Neuronal stem cell (in vitro differentiated cells): Measurements from ENCODE around the gene FBXO47.
A peak's percentile ranks its signal among the peaks of the same experiment; 100 is the strongest.

Experiments
- DNase-seq: peaks from one replicate; pipeline ENCODE4 v3.0.0-alpha.2; 2013; ENCODE audit warnings: low spot score
- H2AFZ ChIP-seq: one replicate; pipeline ENCODE4 v1.6.1; 2013; ENCODE audit warnings: mild to moderate bottlenecking, low read length, inconsistent platforms
- H2AK5ac ChIP-seq: 2 replicates; pipeline ENCODE4 v1.6.1; 2013; ENCODE audit warnings: low read depth, mild to moderate bottlenecking, inconsistent platforms, low read length, moderate library complexity, mixed read lengths
- H2BK120ac ChIP-seq: 2 replicates; pipeline ENCODE4 v1.6.1; 2013; ENCODE audit warnings: low read depth, mild to moderate bottlenecking, inconsistent platforms, low read length, moderate library complexity, mixed read lengths
- H2BK12ac ChIP-seq: one replicate; pipeline ENCODE4 v1.6.1; 2013; ENCODE audit warnings: low read length, inconsistent platforms
- H2BK15ac ChIP-seq: 2 replicates; pipeline ENCODE4 v1.6.1; 2013; ENCODE audit warnings: mild to moderate bottlenecking, low read length, inconsistent platforms, mixed read lengths
- H2BK5ac ChIP-seq: one replicate; pipeline ENCODE4 v1.6.1; 2013; ENCODE audit warnings: inconsistent platforms, mild to moderate bottlenecking, low read length, moderate library complexity
- H3K14ac ChIP-seq: one replicate; pipeline ENCODE4 v1.6.1; 2013; ENCODE audit warnings: low read length, inconsistent platforms
- H3K18ac ChIP-seq: 2 replicates; pipeline ENCODE4 v1.6.1; 2013; ENCODE audit warnings: low read length, inconsistent platforms
- H3K23ac ChIP-seq: 2 replicates; pipeline ENCODE4 v1.6.1; 2013; ENCODE audit warnings: low read depth, mild to moderate bottlenecking, mixed read lengths, low read length, inconsistent platforms; ENCODE audit not compliant: poor library complexity
- H3K27ac ChIP-seq: replicated peaks from 3 replicates; pipeline ENCODE4 v1.5.1; 2013; ENCODE audit warnings: low read length, inconsistent platforms
- H3K27me3 ChIP-seq, 3 experiments: 2 replicates each; pipeline ENCODE4 v1.6.1; 2013; ENCODE audit warnings: low read length in 3 of 3, mild to moderate bottlenecking in 2 of 3, inconsistent platforms in 1 of 3, low read depth in 1 of 3, mixed read lengths in 1 of 3, moderate library complexity in 1 of 3; ENCODE audit not compliant: control insufficient read depth in 3 of 3, insufficient read depth in 3 of 3
- H3K36me3 ChIP-seq, 2 donors: replicated peaks in 1 of 2; 2 replicates each; pipeline ENCODE4 v1.6.1; 2013; ENCODE audit warnings: low read length in 2 of 2; ENCODE audit not compliant: control insufficient read depth in 2 of 2, insufficient read depth in 2 of 2
- H3K4ac ChIP-seq: 2 replicates; pipeline ENCODE4 v1.6.1; 2013; ENCODE audit warnings: inconsistent platforms, mild to moderate bottlenecking, low read length, moderate library complexity
- H3K4me1 ChIP-seq, 2 donors: 1 replicate in 1 of 2; 2 replicates in 1 of 2; pipeline ENCODE4 v1.6.1; 2013; ENCODE audit warnings: low read length in 2 of 2, low read depth in 1 of 2; ENCODE audit not compliant: control insufficient read depth in 2 of 2, insufficient read depth in 1 of 2
- H3K4me2 ChIP-seq: one replicate; pipeline ENCODE4 v1.6.1; 2013; ENCODE audit warnings: mild to moderate bottlenecking, low read length, inconsistent platforms; ENCODE audit not compliant: insufficient read depth, poor library complexity, severe bottlenecking
- H3K4me3 ChIP-seq, 2 donors: 2 replicates each; pipeline ENCODE4 v1.5.1; 2013; ENCODE audit warnings: low read length in 2 of 2, mild to moderate bottlenecking in 2 of 2, inconsistent platforms in 1 of 2, moderate library complexity in 1 of 2
- H3K79me1 ChIP-seq: one replicate; pipeline ENCODE4 v1.6.1; 2013; ENCODE audit warnings: low read depth, mild to moderate bottlenecking, inconsistent platforms, low read length, moderate library complexity
- H3K9ac ChIP-seq: one replicate; pipeline ENCODE4 v1.6.1; 2013; ENCODE audit warnings: mild to moderate bottlenecking, low read depth, low read length, inconsistent platforms; ENCODE audit not compliant: poor library complexity
- H3K9me3 ChIP-seq, 2 donors: replicated peaks in 1 of 2; 2 replicates each; pipeline versions ENCODE3 to v1.6.1; 2013; ENCODE audit warnings: low read length in 2 of 2, mild to moderate bottlenecking in 2 of 2, inconsistent platforms in 1 of 2, low read depth in 1 of 2, mixed read lengths in 1 of 2, moderate library complexity in 1 of 2; ENCODE audit not compliant: control insufficient read depth in 2 of 2, insufficient read depth in 1 of 2
- H4K8ac ChIP-seq: one replicate; pipeline ENCODE4 v1.6.1; 2013; ENCODE audit warnings: low read depth, mild to moderate bottlenecking, inconsistent platforms, low read length, moderate library complexity
- H4K91ac ChIP-seq: one replicate; pipeline ENCODE4 v1.6.1; 2013; ENCODE audit warnings: low read length, low read depth, mild to moderate bottlenecking, inconsistent platforms; ENCODE audit not compliant: poor library complexity
- WGBS, 2 donors: extraction: QIAGEN DNeasy Blood & Tissue Kit; methylation state at CpG; one replicate each; pipeline ENCODE4 v1.1.7; 2013; ENCODE audit warnings: missing lambda C conversion rate in 2 of 2, mixed read lengths in 1 of 2; ENCODE audit not compliant: insufficient read length in 2 of 2, insufficient replicate concordance in 1 of 2; ENCODE audit errors: extremely low coverage in 2 of 2; 5-methylcytosine and 5-hydroxymethylcytosine counted together

The FBXO47 gene

DNA sequence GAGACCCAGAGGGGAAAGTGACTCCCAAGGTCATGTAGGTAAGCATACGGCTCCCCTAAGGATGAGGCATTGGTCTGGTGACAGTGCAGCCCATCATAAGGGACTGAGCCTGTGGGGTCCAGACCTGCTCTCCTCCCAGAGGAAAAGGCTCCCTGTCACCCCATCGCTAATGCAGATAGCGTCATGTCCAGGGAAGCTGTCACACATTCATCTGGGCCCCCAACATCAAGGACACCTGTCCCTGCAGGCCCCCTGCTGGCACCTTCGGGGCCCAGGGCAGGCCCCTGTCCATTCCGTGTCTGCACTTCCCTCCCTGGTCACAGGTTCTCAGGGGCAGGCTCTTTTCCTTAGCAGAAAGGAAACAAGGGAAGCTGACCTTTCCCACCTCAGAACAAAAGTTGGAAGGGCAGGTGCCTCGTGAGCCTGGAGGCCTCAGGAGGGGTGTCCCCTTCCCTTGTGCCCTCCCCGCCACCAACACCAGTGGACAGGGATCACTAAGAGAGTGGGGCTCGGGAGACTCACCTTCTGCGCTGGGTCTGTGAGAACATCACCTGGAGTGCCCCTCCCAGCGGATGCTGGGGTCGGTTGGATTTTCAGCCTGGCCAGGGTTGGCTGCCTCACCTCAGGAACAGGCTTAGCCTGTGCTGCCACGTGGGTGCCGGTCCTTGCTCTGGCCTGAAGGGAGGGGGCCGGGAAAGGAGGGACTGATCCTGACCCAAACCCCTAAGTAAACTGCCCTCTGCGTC is 59.1 kb downstream of the FBXO47 start:
- Histone ChIP-seq H3K36me3 (peaks cover 7 to 62% of the 10 kb centered on the region in 2 donors), H3K79me1 (peaks cover 6% of the 10 kb centered on the region), H3K9me3 (no peaks in the 10 kb centered on the region), H3K23ac (peak overlapping the region; percentile 78), H4K91ac (no peak overlapping the region), H2AFZ (no peak overlapping the region), H4K8ac (no peak overlapping the region), H2BK5ac (no peak overlapping the region), H3K18ac (peak overlapping the region; percentile 11), H2BK12ac (no peak overlapping the region), H3K4me2 (no peak overlapping the region), H3K27me3 (no peaks in the 10 kb centered on the region), H2BK120ac (no peak overlapping the region), H3K27ac (no peak overlapping the region), H3K4me3 (no peak overlapping the region), H3K4ac (no peak overlapping the region), H3K4me1 (peaks cover 0 to 7% of the 10 kb centered on the region in 2 donors), H3K14ac (no peak overlapping the region), H3K9ac (no peak overlapping the region), H2AK5ac (peak overlapping the region; percentile 20), H2BK15ac (no peak overlapping the region)
- DNase-seq = no peak
- WGBS, 2 donors = no CpG with 5 or more reads among the region's 15 CpGs

- H2BK12ac ChIP-seq = no peak overlapping the region
- WGBS, 2 donors = no CpG with 5 or more reads among the region's 7 CpGs
- H3K27ac ChIP-seq = no peak overlapping the region
- H2AK5ac ChIP-seq = peak overlapping the region; percentile 29
- H3K18ac ChIP-seq = peak overlapping the region; percentile 80
- DNase-seq = no peak
- H2BK120ac ChIP-seq = no peak overlapping the region
- H3K9ac ChIP-seq = no peak overlapping the region
- H2BK5ac ChIP-seq = no peak overlapping the region
- no peak overlapping the region for H3K23ac ChIP-seq
- peaks cover 5% of the 10 kb centered on the region for H3K79me1 ChIP-seq
- H2AFZ ChIP-seq = no peak overlapping the region
- H3K14ac ChIP-seq = no peak overlapping the region
- H2BK15ac ChIP-seq = no peak overlapping the region
- no peaks in the 10 kb centered on the region for H3K9me3 ChIP-seq
- no peak overlapping the region for H4K91ac ChIP-seq
- H3K27me3 ChIP-seq = no peaks in the 10 kb centered on the region
- no peak overlapping the region for H3K4me3 ChIP-seq
- H3K4me1 ChIP-seq = peaks cover 0 to 7% of the 10 kb centered on the region in 2 donors
- no peak overlapping the region for H3K4me2 ChIP-seq
- H4K8ac ChIP-seq = no peak overlapping the region
- peaks cover 7 to 56% of the 10 kb centered on the region in 2 donors for H3K36me3 ChIP-seq
- H3K4ac ChIP-seq = no peak overlapping the region
Observed at GRCh38 chr17:38906460-38907228, 60.6 kb downstream of the FBXO47 start.

DNA sequence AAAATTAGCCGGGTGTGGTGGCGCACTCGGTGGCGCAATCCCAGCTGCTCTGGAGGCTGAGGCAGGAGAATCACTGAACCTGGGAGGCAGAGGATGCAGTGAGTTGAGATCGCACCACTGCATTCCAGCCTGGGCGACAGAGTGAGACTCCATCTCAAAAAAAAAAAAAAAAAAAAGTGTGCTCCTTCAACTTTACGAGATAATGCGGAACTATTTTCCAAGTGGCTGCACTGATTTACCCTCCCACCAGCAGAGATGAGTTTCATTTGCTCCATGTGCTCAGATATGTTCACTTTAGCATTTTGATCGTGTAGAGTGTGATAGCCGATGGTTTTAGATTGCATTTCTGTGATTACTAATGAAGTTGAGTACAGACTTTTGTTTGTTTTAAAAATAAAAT is 61.8 kb downstream of the FBXO47 start:
- H3K4ac ChIP-seq = no peak overlapping the region
- peaks cover 7 to 58% of the 10 kb centered on the region in 2 donors for H3K36me3 ChIP-seq
- H3K4me1 ChIP-seq = peaks cover 4 to 17% of the 10 kb centered on the region in 2 donors
- H3K4me3 ChIP-seq = no peak overlapping the region
- no peak overlapping the region for H3K27ac ChIP-seq
- no peak overlapping the region for H2BK5ac ChIP-seq
- H3K18ac ChIP-seq = no peak overlapping the region
- no peak overlapping the region for H2BK15ac ChIP-seq
- WGBS, 2 donors = no CpG with 5 or more reads among the region's 10 CpGs
- no peak overlapping the region for H3K14ac ChIP-seq
- no peak overlapping the region for H3K9ac ChIP-seq
- H2AFZ ChIP-seq = no peak overlapping the region
- no peak overlapping the region for H3K4me2 ChIP-seq
- H4K91ac ChIP-seq = no peak overlapping the region
- H3K27me3 ChIP-seq = no peaks in the 10 kb centered on the region
- H2BK12ac ChIP-seq = no peak overlapping the region
- H3K23ac ChIP-seq = no peak overlapping the region
- DNase-seq = no peak
- no peak overlapping the region for H2BK120ac ChIP-seq
- H2AK5ac ChIP-seq = no peak overlapping the region
- H4K8ac ChIP-seq = no peak overlapping the region
- peaks cover 4% of the 10 kb centered on the region for H3K79me1 ChIP-seq
- H3K9me3 ChIP-seq = no peaks in the 10 kb centered on the region

- Histone ChIP-seq H2BK12ac (no peak overlapping the region), H4K91ac (no peak overlapping the region), H3K27me3 (no peaks in the 10 kb centered on the region), H2BK15ac (no peak overlapping the region), H3K14ac (no peak overlapping the region), H3K18ac (no peak overlapping the region), H4K8ac (no peak overlapping the region), H3K9ac (no peak overlapping the region), H2BK120ac (no peak overlapping the region), H2AK5ac (no peak overlapping the region), H3K4ac (no peak overlapping the region), H3K27ac (no peak overlapping the region), H3K9me3 (no peaks in the 10 kb centered on the region), H3K79me1 (peaks cover 4% of the 10 kb centered on the region), H3K4me3 (no peak overlapping the region), H3K4me1 (peaks cover 4 to 17% of the 10 kb centered on the region in 2 donors), H2AFZ (no peak overlapping the region), H3K36me3 (peaks cover 7 to 59% of the 10 kb centered on the region in 2 donors), H3K23ac (no peak overlapping the region), H3K4me2 (no peak overlapping the region), H2BK5ac (no peak overlapping the region)
- DNase-seq = no peak
- WGBS, 2 donors = no CpG with 5 or more reads among the region's 3 CpGs
Observed at GRCh38 chr17:38904892-38905291, 62.3 kb downstream of the FBXO47 start.
